Esophagus squamous epithelium (tissue), 4 donors: ENCODE measurements around the gene TIMM21.

ENCODE experiments used
- CTCF ChIP-seq, 6 experiments: fragments of 450-650 bp in 4 of 6; fragments of 200-600 bp in 2 of 6; sonication (generic) in 2 of 6; IDR thresholded peaks; one replicate each; pipeline ENCODE4 v1.5.1; 2016 to 2019; ENCODE audit warnings: antibody characterized with exemption in 6 of 6, mild to moderate bottlenecking in 4 of 6, moderate library complexity in 4 of 6
- POLR2A ChIP-seq, 4 donors: fragments of 450-650 bp; IDR thresholded peaks; one replicate each; pipeline ENCODE4 v1.6.1; 2017; ENCODE audit warnings: antibody characterized with exemption in 4 of 4, mild to moderate bottlenecking in 4 of 4, moderate library complexity in 3 of 4

- no peak for TF ChIP-seq CTCF (IDR thresholded peaks at IDR 0.05)
- no peak for TF ChIP-seq POLR2A (IDR thresholded peaks at IDR 0.05)
These were observed 34.0 kb downstream of the TIMM21 start for GRCh38 chr18:74182335-74182734.
